Hematopoietic multipotent progenitor cell treated with erythropoietin and hydrocortisone succinate and interleukin-3 and kit ligand, for 4 days (in vitro differentiated cells): ENCODE results near the gene CBX7.
A peak's percentile ranks its signal among the peaks of the same experiment; 100 is the strongest.

Source experiments
- DNase-seq: peaks from one replicate; pipeline ENCODE4 v3.0.0-alpha.2; 2015

Gene CBX7

GRCh38 chr22:39146256-39147101, 6.0 kb downstream of the CBX7 start:
- DNase-seq, result peak; percentile 15

- peak; percentile 69 for DNase-seq
These were observed 8.2 kb downstream of the CBX7 start for GRCh38 chr22:39144101-39144767.

DNA sequence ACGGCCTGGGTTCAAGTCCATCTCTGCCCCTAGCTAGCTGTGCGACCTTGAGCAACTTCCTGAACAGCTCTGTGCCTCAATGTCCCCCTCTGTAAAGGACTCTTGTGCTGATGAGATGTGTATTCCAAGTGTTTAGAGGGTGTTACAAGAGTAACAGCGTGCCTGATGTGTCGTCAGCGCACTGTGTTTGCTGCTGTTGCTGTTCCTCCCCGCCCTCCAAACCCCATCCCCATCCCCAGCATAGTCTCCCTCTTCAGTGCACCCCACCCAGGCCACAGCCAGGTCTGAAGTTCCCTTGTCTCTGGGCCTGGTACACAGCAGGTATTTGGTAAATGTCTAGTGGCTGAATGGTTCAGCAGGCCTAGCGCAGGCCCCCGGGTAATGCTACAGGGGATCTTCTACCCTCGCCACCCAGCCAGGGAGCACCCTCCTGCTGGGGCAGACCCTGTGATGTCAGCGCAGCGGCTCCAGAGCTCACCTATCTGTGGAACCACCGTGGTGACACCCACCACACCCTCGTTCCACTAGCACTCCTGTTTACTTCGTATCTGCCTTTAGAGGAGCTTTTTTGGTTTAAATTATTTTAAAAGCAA, 10.3 kb downstream of the CBX7 start:
- DNase-seq, result no peak

DNA sequence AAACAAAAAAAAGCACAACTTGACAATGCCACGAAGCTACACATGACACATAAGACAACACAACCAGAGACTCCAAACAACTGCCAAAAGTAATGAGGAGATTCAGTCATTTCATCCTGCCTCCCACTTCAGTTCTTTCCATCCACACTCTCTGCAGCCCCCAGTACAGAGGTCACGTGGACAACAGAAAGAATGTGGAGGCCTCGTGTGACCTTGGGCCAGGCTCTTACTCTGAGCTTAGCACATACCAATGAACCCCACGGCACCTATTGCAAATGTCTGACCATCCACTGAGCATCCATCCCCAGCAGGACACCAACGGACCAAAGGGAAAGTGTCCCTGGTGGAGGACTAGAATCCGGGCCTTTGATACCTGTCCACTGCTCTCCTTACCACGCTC, 12.5 kb downstream of the CBX7 start:
- DNase-seq, result no peak

DNA sequence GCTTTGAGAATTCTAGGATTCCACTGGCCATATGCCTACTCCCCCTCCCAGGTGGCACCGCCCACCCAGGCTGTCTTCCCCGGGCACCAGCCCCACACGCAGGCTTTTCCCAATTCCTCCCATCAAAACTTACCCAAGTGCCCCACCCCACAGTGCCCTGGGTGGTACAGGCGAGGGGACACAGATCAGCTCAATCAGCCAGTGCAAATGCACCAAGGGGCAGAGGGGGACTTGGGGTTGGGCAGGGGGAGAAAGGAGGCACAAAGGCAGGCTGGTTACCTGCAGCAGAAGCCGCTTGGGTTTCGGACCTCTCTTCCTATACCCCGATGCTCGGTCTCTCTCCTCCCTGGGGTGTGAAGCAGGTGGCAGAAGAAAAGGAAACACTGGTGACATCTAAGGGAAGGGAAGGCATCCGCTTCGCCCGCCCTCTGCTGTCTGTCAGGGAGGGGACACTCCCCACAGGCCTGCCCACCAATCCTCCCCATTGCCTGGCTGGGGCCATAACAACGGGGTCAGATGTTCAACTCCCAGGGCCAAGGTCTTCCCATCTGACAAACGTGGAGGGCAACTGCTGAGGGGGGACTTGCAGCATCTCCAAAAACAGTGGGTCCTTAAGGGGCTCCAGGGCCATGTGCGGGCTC, 14.0 kb downstream of the CBX7 start:
- no peak for DNase-seq

- no peak for DNase-seq
These were observed 16.2 kb downstream of the CBX7 start for GRCh38 chr22:39136317-39136716.

GRCh38 chr22:39135092-39135896, 17.2 kb downstream of the CBX7 start:
- DNase-seq, result peak; percentile 76

DNA sequence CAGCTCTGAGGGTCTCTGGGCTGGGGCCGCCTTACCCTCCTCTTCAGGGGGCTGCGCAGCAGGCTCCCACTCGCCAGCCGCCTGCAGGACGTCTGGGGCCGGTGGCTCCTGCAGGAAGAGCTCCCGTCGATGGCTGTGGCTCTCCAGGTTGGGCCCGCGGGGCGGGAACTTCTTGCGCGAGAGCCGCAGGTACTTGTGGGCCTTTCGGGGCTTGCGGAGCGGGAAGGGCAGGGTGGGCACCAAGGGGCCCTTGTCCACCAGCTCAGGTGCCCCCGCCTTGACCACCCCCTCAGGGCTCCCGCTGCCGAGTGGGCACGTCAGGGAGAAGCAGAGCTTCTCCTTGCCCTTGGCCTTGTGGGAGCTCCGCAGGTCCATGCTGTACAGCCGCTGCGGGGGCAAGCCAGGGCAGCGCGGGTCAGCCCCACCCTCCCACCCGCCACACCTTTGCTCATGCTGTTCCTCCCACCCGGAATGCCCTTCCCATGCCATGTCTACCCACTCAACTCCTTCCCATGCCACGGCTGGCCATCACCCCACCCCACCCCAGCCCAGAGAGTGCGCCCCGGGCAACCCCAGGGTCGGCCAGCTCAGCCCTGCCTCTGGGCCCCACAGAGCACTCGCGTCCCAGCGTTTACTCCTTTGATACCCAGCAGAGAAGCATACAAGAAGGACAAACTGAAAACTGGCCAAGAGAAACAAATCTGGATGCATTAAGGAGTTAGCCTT, 18.0 kb downstream of the CBX7 start:
- DNase-seq, result no peak

DNA sequence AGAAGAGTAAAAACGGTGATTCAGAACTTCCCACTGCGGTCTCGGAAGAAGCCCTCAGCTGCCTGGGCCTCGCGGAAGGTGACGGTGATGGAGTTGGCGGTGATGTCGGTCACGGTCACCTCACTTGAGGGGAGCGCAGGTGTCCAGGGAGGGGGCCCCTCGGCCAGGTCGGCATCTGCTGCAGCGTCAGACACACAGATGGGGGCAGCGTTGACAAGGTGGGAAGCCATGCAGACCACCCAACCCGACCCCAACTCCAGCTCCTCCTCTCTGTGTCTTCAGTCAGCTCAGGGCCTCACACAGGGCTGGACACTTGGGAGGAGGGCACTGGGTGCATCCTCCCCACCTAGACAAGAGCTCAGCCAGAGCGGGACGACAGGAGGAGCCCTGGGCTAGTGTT, 18.6 kb downstream of the CBX7 start:
- no peak for DNase-seq

DNA sequence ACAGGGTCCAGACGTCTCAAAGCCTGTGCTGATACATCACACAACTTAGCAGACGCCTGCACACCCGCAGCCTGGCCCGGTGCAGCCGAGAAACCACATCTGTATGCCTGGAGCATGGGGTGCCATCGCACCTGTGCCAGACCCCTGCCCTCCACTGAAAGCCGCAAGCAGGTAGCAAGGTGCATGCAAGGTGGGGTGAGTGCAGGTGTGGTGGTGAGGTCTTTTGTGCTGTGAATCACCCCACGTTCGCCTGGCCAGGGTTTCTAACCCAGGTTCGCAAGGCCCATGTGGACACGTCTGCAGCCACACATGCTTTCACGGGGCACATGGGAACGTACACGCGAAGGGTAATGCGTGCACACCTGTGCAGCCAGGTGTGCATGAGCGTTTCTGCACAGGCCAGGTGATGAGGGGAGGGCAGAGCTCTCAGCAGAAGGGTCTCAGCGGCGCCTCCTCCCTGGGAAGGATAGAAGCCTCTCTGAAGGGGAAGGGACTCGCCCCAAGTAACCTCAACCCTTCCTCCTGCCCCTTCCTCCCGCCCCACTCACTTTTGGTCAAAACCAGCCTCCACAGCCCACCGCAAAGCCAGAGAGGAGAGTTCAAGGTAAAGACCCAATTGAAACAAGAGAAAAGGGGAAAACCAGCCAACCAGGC, 19.5 kb downstream of the CBX7 start:
- DNase-seq, result no peak

- no peak for DNase-seq
These were observed 20.2 kb downstream of the CBX7 start for GRCh38 chr22:39132281-39132680.

GRCh38 chr22:39130892-39131855, 21.3 kb downstream of the CBX7 start:
- DNase-seq, result no peak

- DNase-seq, result no peak
These were observed 22.3 kb downstream of the CBX7 start for GRCh38 chr22:39130152-39130704.

GRCh38 chr22:39129746-39130145, 22.7 kb downstream of the CBX7 start:
- DNase-seq, result no peak

DNA sequence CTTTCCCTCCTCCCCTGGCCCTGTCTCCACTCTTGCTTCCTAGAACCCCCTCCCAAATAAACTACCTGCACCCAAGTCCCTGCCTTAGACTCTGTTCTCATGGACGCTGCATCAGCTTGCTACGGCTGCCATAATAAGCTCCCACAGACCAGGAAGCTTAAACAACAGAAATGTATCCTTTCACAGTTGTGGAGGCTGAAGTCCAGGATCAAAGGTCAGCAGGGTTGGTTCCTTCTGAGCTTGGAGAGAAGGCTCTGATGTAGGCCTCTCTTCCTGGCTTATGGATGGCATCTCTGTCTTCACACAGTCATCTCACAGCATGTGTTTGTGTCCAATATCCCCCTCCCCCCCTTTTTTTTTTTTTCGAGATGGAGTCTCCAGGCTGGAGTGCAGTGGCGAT, 23.4 kb downstream of the CBX7 start:
- DNase-seq, result no peak

GRCh38 chr22:39128508-39128907, 24.0 kb downstream of the CBX7 start:
- no peak for DNase-seq

- DNase-seq, result no peak
These were observed 26.9 kb downstream of the CBX7 start for GRCh38 chr22:39125622-39126021.

DNA sequence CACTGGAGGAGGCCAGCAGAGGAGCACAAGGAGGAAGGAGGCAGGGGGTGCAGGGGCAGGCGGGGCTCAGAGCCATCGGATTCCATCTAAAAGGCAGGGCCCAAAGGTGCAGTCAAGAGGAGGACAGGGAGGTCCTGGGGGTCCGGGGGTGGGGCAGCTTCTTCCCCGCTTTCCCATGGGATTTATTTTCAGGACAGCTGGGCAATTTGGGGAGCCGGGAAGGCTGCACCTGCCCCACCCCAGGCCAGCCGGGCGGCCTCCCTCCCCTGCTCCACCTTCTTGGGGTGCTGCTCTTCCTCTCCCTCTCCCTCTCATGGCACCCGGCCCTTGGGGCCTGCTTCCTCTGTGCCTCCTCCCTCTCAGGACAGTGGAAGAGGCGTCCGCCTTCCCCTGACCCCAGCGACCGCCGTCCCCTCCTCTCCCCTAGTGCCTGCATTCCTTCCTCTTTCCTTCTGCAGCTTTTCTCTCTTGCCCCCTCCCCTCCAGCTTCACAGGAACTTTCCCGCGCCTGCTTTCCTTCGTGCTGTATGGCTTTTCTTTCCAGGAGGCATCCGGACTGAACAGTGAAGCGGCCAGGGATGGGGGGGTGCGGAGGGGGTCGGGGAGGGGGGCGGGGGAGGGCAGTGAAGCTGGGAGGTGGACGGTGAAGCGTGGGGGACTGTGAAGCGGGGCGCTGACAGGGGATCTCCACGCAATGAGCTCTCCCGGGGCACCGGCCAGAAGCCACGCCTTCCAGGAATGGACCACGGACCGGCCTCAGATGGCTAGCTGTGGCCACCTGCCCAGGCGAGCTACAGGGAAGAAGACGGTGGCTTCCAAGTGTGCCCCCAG, 28.5 kb downstream of the CBX7 start:
- DNase-seq, result no peak
